MG63 (cell line): Measurements from ENCODE around the gene KNTC1. TPM values are rescaled to one million over a fixed set of nuclear protein-coding genes. Genes with fewer than 3 reads are reported as not detected.
"Not testable (repeated sequence)": the region's sequence is repeated elsewhere in the genome, so short reads cannot be mapped to it uniquely, and the experiment has no call there.

Source experiments
- DNase-seq: peaks from one replicate; pipeline ENCODE4 v3.0.0-alpha.2; 2020
- H3K27me3 ChIP-seq: fragments of 250-450 bp; sonication (Bioruptor Pico); 2 replicates; pipeline ENCODE4 v1.5.1; 2020; ENCODE audit warnings: mild to moderate bottlenecking, moderate library complexity
- H3K36me3 ChIP-seq: fragments of 250-450 bp; sonication (Bioruptor Pico); 2 replicates; pipeline ENCODE4 v1.5.1; 2020; ENCODE audit warnings: mild to moderate bottlenecking, moderate library complexity
- H3K4me3 ChIP-seq: fragments of 250-450 bp; sonication (Bioruptor Pico); 2 replicates; pipeline ENCODE4 v1.5.1; 2020; ENCODE audit warnings: mild to moderate bottlenecking, moderate library complexity
- H3K9me3 ChIP-seq: fragments of 250-450 bp; sonication (Bioruptor Pico); 2 replicates; pipeline ENCODE4 v1.5.1; 2020; ENCODE audit warnings: mild to moderate bottlenecking, moderate library complexity
- total RNA-seq: library from RNA; depleted of rRNA; stranded (reverse); fragments of >200 nt; shearing (Covaris generic); gene quantifications from 2 replicates; pipeline ENCODE4 v1.2.3, GENCODE V29; 2014; ENCODE audit warnings: low replicate concordance

The KNTC1 gene
- total RNA-seq, 1 experiment from 2014 or later: 20.5 TPM

DNA sequence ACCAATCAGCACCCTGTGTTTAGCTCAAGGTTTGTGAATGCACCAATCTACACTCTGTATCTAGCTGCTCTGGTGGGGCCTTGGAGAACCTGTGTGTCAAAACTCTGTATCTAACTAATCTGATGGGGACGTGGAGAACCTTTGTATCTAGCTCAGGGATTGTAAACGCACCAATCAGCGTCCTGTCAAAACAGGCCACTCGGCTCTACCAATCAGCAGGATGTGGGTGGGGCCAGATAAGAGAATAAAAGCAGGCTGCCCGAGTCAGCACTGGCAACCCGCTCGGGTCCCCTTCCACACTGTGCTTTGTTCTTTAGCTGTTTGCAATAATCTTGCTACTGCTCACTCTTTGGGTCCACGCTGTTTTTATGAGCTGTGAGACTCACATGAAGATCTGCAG lies 65.5 kb downstream of the KNTC1 start:
- not testable (repeated sequence) for DNase-seq, H3K9me3 ChIP-seq, H3K27me3 ChIP-seq, H3K4me3 ChIP-seq
- peaks cover 56% of the 10 kb centered on the region for H3K36me3 ChIP-seq

DNA sequence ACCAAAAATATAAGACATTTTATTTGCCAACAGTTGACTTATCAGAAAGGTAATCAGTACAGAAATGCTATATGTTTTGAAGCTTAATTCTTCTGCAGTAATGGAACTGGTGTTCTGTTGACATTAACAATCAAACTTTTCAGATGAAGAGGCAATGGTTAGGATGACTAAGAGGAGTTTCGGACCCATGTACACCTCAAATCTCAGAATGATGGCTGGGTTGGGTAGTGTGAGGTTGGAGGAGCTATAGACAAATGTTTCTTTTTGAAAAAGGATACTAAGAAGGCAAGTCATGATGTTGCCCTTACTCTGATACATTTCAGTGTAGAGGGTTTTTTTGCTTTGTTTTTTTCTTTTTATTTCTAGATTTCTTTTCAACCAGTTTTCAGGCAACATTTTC lies 66.9 kb downstream of the KNTC1 start:
- no peak for DNase-seq
- Histone ChIP-seq H3K36me3 (peaks cover 44% of the 10 kb centered on the region), H3K4me3 (no peak overlapping the region)

DNA sequence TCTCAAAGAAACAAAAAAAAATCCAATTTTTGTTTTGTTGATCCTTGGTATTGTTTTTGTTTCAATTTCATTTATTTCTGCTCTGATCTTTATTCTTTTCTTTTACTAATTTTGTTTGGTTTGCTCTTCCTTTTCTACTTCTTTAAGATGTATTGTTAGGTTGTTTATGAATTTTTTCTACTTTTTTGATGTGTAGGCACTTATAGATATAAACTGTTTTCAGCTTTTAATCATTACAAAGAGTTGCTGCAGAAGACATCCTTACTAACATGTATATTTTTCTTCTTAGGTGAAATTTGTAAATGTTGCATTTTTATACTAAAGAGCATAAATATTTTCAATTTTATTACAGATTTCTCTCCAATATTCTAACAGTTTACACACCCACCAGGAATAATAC lies 69.8 kb downstream of the KNTC1 start:
- Histone ChIP-seq H3K27me3 (no peaks in the 10 kb centered on the region), H3K36me3 (peaks cover 25% of the 10 kb centered on the region), H3K4me3 (no peak overlapping the region), H3K9me3 (no peaks in the 10 kb centered on the region)
- DNase-seq: no peak

More for the DNA sequence above, 66.9 kb downstream of the KNTC1 start:
- Histone ChIP-seq H3K9me3 (no peaks in the 10 kb centered on the region), H3K27me3 (no peaks in the 10 kb centered on the region)

DNA sequence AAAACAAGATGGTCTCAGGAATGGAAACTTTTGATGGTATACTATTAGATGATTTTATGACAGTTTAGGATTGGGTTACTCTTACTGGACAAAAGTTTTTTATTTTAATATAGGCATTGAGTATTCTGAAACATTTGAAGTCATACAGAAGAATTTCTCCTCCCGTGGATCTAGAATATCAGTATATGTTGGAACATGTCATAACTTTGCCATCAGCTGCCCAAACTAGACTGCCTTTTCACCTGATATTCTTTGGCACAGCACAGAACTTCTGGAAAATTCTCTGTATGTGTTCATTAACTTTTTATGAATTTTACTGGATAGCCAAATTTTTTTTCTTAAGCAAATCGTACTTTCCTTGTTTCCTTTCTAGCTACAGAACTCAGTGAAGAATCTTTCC lies 75.4 kb downstream of the KNTC1 start:
- Histone ChIP-seq H3K9me3 (no peaks in the 10 kb centered on the region), H3K4me3 (no peak overlapping the region), H3K36me3 (peaks cover 28% of the 10 kb centered on the region), H3K27me3 (no peaks in the 10 kb centered on the region)
- no peak for DNase-seq

DNA sequence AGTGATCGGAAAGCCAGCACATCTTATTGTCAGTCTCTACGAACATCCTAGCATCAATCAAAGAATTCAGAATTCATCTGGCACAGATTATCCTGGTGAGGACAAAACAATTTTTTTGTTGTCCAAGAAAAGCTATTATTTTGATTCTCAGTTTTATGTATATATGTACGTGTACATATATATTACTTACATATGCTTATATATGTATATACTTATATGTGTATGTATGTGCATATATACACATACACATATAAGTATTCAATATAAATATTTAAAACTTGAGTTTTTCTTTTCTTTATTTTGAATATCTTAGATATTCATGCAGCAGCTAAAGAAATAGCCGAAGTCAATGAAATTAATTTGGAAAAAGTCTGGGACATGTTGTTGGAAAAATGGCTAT lies 77.9 kb downstream of the KNTC1 start:
- peaks cover 38% of the 10 kb centered on the region for H3K36me3 ChIP-seq
- H3K4me3 ChIP-seq: no peak overlapping the region
- no peaks in the 10 kb centered on the region for H3K9me3 ChIP-seq
- no peaks in the 10 kb centered on the region for H3K27me3 ChIP-seq
- no peak for DNase-seq

DNA sequence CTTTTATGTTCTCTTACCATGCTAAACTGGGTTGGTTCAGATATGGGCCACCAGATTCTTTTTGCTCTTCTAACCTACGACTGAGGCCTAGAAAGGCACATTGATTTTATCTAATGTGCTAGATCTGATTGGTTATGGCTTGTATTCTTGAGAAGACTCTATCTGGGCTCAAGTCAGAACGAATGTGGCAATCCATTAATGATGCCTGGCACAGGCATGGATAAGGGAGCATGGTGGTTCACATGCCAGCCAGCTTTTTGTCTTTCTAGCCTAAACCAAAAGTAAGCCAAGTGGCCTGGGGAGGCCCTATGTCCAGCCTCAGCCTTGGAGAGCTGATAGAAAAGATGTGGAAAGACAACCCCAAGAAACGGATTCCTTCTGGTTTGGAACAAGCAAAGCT lies 82.7 kb downstream of the KNTC1 start:
- peaks cover 49% of the 10 kb centered on the region for H3K36me3 ChIP-seq

DNA sequence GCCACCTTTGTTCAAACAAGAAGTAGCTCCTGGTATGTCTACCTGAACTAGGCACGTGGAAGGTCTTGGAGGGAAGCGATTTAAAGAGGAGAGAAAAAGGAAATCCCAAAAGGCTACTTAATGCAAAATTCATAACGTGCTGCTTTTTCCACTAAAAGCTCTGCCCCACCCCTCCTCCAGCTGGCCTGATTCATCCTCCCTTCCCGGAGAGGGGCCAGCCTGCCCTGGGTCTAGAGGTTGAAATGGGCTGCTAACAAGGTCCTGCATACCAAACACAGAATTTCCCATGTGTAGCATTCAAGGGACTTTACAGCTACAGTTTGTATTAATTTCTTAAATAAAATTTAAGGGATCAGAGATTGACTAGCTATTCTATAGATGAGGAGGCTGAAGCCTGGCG lies 83.2 kb downstream of the KNTC1 start:
- H3K27me3 ChIP-seq: no peaks in the 10 kb centered on the region
- no peak for DNase-seq
- H3K36me3 ChIP-seq: peaks cover 48% of the 10 kb centered on the region
- H3K9me3 ChIP-seq: no peaks in the 10 kb centered on the region
- no peak overlapping the region for H3K4me3 ChIP-seq

More for the DNA sequence above, 82.7 kb downstream of the KNTC1 start:
- no peak for DNase-seq
- Histone ChIP-seq H3K9me3 (no peaks in the 10 kb centered on the region), H3K27me3 (no peaks in the 10 kb centered on the region), H3K4me3 (no peak overlapping the region)

DNA sequence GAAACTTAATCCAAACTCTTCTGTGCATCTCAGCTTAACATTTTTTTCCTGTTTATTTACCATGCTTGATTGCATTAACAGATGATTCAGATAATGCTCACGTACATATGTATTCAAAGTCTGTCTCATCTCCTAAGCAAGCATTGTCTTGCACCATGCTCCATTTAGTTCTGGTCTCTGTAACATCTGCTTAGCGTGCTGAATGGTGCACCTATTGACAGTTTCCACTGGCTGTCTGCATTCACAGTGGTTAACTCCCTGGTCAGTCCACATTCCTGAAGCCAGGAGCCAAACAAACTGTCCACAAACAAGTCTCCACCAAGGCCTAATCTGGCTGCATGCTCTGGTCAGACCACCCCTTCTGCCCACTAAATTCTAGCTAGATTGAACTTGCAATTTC lies 83.9 kb downstream of the KNTC1 start:
- no peak for DNase-seq
- Histone ChIP-seq H3K9me3 (no peaks in the 10 kb centered on the region), H3K27me3 (no peaks in the 10 kb centered on the region), H3K4me3 (no peak overlapping the region), H3K36me3 (peaks cover 45% of the 10 kb centered on the region)

DNA sequence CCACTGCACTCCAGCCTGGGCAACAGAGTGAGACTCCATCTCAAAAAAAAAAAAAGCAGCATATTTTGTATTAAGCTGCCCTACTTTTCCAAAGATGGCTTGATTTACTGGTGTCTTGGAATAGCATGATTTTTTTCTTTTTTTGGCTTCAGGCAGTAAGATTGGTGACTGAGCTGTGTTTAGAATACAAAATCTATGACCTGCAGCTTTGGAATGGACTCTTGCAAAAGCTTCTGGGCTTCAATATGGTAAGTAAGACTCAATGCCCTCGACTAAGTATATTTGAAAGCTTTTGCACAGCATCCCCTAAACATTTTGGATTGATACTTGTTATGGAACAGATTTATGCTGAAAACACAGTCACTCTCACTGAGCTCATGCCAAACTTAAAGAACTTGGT lies 87.8 kb downstream of the KNTC1 start:
- DNase-seq: no peak
- no peak overlapping the region for H3K4me3 ChIP-seq
- no peaks in the 10 kb centered on the region for H3K9me3 ChIP-seq
- H3K27me3 ChIP-seq: no peaks in the 10 kb centered on the region
- H3K36me3 ChIP-seq: peaks cover 51% of the 10 kb centered on the region

DNA sequence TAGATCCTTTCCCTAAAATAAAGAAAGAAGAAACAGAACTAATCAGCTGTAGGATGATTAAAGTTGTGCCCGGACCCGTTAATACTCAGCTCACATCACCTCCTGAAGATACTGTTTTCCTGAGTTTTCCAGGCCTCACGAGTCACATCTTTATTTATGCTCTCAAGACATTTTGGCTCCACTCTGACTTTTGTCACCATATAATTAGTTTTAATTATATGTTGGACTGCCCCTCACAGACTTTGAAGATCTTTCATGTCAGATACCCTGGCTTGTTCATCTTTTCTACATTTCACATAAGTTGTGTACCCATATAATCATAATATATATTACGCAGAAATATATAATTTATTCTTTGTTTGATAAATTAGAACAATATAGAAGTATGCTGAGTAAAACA lies 88.7 kb downstream of the KNTC1 start:
- Histone ChIP-seq H3K9me3 (no peaks in the 10 kb centered on the region), H3K4me3 (no peak overlapping the region), H3K27me3 (no peaks in the 10 kb centered on the region), H3K36me3 (peaks cover 50% of the 10 kb centered on the region)
- DNase-seq: no peak

DNA sequence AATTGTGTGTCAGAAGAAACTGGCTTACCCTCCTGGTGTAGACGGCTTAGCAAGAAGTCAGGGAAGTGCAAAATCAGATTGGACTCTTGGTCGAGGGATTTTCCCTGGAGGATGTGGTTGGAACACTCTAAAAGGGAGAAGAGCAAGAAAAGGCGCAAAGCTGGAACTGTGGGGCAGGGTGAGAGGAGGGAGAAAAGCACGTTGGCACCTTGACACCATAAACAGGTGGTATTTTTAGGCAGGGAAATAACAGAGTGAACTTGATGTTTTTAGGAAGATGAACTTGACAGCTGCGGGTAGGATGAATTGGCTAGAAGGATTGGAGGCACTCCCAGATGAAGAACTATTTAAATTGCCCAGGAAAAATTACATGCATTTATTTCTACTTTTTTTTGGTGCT lies 108.4 kb downstream of the KNTC1 start:
- Histone ChIP-seq H3K36me3 (peaks cover 16% of the 10 kb centered on the region; the same call in 1 of the 2 replicates), H3K4me3 (no peak overlapping the region), H3K9me3 (no peaks in the 10 kb centered on the region), H3K27me3 (no peaks in the 10 kb centered on the region)
- DNase-seq: no peak

DNA sequence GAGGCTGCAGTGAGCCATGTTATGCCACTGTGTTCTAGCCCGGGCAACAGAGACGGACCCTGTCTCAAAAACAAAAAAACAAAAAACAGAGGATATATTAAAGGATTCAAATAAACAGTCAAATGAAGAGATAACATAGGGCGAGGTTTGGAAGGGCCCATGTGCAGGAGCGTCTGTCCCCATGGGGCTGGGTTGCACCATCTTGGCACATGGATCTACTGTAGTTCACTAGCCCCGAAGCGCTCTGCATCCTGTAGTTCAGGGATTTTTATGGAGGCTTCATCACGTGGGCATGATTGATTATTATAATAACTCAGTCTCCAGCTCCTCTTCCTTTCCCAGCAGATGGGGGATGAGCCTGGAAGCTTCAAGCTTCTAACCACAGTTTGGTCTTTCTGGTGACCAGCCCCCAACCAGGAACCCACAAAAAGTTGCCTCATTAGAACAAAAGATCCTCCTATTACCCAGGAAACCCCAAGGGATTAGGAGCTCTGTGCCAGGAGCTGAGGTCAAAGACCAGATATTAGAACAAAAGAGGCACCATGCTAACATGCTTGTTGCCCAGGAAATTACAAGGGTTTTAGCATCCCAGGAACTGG lies 116.3 kb downstream of the KNTC1 start:
- Histone ChIP-seq H3K36me3 (no peaks in the 10 kb centered on the region), H3K27me3 (no peaks in the 10 kb centered on the region), H3K4me3 (no peak overlapping the region), H3K9me3 (no peaks in the 10 kb centered on the region)
- DNase-seq: no peak

DNA sequence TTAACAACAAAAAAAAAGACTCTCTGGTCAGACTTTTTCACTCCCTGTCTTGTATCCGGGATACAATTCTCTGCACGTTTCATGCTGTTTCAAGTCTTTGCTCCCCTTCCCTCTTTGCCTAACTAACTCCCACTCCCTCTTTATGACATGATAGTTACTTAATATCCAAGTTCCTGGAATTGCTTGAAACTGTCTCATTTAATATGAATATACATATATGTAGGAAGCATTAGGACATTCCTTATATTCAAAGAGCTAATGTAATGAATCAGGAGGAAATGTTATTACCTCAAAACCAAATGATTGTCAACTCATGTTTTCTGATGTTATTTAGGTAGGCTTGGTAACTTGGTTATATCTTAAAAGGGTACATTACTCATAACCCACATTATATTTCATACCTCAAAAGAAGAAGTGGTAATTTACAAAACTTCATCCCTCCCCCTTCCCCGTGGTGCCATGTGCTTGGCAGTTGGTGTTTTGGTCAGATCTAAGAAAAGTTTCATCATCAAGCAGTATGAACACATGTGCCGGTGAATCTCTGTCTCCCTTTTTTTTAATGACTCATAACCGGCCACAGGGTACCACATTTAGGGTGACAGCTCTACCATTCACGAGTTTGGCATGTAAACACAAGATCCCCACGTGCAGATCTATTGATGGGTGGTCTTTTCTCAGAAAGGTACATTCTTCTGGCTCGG lies 119.6 kb downstream of the KNTC1 start:
- H3K9me3 ChIP-seq: no peaks in the 10 kb centered on the region
- no peak overlapping the region for H3K4me3 ChIP-seq
- no peaks in the 10 kb centered on the region for H3K36me3 ChIP-seq
- DNase-seq: peak; percentile 27
- H3K27me3 ChIP-seq: no peaks in the 10 kb centered on the region

DNA sequence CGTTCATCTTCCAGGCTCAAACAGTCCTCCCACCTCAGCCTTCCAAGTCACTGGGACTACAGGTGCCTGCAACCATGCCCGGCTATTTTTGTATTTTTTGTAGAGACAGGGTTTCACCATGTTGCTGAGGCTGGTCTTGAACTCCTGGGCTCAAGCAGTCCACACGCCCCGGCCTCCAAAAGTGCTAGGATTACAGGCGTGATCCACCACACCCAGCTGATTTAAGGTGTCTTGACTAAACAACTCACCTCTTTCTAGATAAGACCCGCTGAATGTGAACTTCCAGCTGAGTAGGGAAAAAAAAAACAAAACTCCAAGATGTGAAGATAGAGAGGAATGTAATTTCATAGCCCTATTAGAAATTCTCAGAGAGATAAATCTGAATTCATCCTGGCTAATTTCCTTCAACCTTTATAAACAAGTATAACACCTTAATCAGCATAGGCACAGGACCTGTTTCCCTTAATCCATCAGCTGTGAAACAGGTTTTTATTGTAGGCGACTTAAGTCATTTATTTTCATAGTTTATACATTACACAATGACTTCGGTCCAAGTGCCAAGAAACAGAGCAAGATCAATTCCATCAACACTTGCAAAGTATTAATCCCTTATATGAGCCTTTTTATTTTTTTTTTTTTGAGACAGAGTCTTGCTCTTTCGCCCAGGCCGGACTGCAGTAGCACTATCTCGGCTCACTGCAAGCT lies 124.6 kb downstream of the KNTC1 start:
- no peak for DNase-seq
- Histone ChIP-seq H3K27me3 (no peaks in the 10 kb centered on the region), H3K9me3 (no peaks in the 10 kb centered on the region), H3K4me3 (no peak overlapping the region), H3K36me3 (no peaks in the 10 kb centered on the region)

DNA sequence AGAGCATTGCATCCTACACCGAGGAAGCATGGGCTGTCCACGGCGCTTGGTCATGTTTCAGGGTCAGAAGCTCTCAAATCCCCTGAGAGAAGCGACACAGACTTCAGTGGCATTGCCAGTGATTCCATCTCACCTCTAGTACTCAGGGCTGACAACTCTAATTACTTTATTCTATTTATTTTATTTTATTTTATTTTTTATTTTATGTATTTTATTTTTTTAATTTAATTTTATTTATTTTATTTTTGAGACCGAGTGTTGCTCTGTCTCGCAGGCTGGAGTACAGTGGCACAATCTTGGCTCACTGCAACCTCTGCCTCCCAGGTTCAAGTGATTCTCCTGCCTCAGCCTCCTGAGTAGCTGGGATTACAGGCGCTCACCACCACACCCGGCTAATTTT lies 126.2 kb downstream of the KNTC1 start:
- H3K36me3 ChIP-seq, DNase-seq, H3K4me3 ChIP-seq, H3K9me3 ChIP-seq, H3K27me3 ChIP-seq: not testable (repeated sequence)

DNA sequence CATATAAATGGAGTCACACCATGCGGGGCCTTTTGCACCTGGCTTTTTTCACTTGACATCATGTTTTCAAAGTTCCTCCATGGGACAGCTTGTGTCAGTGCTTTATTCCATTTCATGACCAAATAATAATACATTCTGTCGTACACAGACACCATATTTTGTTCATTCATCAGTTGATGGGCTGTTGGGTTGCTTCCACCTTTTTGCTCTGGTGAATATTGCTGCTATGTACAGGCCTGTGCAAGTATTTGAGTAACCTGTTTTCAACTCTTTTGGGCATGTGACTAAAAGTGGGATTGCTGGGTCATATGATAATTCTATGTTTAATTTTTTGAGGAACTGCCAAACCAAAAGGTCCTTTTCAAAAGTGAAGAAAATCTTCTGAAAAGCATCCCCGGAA lies 129.2 kb downstream of the KNTC1 start:
- no peak overlapping the region for H3K4me3 ChIP-seq
- H3K27me3 ChIP-seq: no peaks in the 10 kb centered on the region
- no peaks in the 10 kb centered on the region for H3K36me3 ChIP-seq
- DNase-seq: no peak
- no peaks in the 10 kb centered on the region for H3K9me3 ChIP-seq

DNA sequence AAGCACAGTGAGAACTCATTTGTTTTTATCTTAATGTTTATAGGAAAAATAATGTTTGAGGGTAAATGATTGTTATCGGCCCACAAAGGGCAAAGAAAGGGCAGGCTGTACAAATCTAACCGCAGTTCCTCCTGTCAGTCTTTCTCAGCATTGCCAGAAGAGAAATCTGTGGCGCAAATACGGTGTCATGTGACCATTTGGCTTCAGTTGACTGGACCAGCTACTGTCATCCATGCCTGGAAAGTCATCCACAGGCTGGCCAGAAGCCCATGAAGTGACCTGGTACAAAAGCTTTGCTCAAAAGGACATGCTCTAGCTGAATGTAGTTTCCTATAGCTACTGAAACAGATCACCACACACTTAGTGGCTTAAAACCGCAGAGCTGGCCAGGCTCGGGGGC lies 132.5 kb downstream of the KNTC1 start:
- DNase-seq: no peak
- H3K36me3 ChIP-seq: no peaks in the 10 kb centered on the region
- no peak overlapping the region for H3K4me3 ChIP-seq
- H3K27me3 ChIP-seq: no peaks in the 10 kb centered on the region
- no peaks in the 10 kb centered on the region for H3K9me3 ChIP-seq

DNA sequence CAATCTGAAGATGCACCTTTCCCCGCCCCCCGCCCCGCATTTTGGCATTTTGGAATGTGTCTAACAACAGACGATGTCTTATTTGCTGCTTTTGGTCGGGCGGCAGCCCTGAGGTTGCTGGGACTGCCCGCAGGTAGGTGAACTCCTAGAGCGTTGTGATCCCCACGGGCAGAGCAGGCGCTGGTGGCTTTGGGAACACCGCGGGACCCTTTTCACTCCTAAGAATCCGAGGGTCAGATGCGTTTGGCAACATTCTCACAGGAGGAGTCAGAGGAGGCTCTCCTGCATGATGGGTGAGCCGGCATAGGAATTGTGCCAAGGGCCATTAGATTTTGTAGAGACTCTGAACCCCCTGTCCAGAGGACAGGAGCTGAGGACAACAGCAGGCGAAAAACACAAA lies 134.2 kb downstream of the KNTC1 start:
- no peaks in the 10 kb centered on the region for H3K36me3 ChIP-seq
- DNase-seq: no peak
- no peak overlapping the region for H3K4me3 ChIP-seq
- no peaks in the 10 kb centered on the region for H3K9me3 ChIP-seq
- H3K27me3 ChIP-seq: no peaks in the 10 kb centered on the region
